Dedifferentiated amniotic fluid mesenchymal stem cell (primary cell): ENCODE measurements around the gene LTBP3.
"Not testable (repeated sequence)": the region's sequence is repeated elsewhere in the genome, so short reads cannot be mapped to it uniquely, and the experiment has no call there.

Experiments used
- DNase-seq: peaks from one replicate; pipeline ENCODE4 v3.0.0-alpha.2; 2016; ENCODE audit errors: extremely low spot score

The LTBP3 gene

GRCh38 chr11:65571940-65572339 lies 13.8 kb upstream of the LTBP3 start:
- DNase-seq, result no peak

DNA sequence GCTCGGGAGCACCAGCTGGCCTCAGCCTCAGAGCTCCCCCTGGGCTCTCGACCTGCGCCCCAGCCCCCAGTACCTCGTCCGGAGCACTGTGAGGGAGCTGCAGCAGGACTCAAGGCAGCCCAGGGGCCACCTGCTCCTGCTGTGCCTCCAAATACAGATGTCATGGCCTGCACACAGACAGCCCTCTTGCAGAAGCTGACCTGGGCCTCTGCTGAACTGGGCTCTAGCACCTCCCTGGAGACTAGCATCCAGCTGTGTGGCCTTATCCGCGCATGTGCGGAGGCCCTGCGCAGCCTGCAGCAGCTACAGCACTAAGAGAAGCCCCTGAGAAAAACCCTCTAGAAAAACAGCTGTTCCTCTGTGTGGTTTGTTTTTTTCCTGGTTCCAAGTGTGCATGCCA lies 13.3 kb upstream of the LTBP3 start:
- DNase-seq, result no peak

DNA sequence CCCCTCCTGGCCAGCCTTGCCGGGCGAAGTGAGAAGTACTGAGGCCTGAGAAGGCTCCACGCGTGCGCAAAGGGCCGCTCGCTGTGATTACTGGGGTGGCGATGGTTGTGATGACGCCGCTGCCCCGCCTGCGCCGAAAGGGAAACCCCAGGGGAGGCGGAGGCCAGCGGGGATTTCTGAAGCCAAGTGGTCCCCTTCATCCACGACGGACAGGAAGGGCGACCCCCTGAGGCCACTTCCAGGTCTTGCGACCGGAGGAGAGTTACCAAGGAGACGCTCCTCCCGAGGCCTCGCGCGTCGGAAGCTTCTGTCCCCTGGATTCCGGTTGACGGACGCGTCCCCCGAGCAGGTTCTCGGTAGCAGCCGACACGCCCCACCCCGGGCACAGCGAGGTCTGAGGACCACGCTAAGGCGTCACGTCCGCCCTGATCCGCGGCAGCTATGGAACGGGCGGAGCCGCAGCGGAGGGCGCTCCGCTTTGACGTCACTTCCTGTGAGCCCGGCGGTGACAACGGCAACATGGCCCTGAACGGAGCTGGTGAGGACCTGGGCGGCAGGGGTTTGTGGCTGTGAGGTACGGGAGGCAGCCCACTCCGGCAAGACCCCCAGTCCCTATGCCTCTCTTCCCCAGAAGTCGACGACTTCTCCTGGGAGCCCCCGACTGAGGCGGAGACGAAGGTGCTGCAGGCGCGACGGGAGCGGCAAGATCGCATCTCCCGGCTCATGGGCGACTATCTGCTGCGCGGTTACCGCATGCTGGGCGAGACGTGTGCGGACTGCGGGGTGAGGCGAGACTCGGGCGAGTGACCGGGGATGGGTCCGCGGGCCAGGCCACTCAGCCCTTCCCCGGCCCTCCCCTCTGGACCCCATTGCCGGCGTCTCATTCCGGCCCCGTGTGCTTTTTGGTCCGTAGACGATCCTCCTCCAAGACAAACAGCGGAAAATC lies 12.1 kb upstream of the LTBP3 start, which contains the start of gene ZNRD2:
Gene ZNRD2, plus strand, starts transcription at position 505 of the 946 bp plus-strand sequence. Its CDS starts 15 bp downstream, at position 520.
- peak; percentile 97 for DNase-seq

DNA sequence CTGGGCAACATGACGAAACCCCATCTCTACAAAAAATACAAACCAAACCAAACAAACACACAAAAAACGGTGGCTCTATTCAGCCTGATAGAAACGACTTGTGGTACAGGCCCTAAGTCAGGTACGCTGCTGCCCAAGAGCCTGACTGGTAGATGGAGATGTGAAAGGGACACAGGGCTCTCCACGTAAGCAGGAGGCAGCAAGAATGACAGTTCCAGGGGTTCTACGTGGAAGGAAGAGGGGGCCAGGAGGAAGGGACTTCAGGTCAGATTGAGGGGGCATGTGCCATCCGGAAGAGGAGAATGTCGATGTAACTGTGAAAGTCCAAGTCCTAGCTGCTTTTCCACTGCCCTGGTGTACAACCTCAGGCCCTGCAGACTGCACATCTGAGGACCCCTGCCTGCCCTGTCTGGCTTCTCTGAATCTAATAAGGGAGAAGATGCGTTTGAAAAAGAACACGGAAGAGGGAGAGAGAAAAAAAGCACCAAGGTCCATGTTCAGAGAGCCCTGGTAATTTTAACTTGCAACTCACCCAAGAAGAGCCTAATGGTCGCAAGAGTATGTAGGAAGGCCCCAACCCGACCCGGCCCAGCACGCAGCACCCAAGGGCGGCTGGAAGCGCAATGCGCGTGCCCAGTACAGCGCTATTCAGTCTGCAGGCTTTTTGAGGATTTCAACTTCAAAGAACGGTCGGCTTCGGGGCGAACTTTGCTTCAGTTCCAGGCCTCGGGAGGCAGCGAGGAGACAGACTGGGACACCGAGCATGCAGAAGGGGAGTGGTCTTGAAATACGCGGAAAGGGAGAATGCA lies 11.2 kb upstream of the LTBP3 start:
- DNase-seq, result peak; percentile 39

DNA sequence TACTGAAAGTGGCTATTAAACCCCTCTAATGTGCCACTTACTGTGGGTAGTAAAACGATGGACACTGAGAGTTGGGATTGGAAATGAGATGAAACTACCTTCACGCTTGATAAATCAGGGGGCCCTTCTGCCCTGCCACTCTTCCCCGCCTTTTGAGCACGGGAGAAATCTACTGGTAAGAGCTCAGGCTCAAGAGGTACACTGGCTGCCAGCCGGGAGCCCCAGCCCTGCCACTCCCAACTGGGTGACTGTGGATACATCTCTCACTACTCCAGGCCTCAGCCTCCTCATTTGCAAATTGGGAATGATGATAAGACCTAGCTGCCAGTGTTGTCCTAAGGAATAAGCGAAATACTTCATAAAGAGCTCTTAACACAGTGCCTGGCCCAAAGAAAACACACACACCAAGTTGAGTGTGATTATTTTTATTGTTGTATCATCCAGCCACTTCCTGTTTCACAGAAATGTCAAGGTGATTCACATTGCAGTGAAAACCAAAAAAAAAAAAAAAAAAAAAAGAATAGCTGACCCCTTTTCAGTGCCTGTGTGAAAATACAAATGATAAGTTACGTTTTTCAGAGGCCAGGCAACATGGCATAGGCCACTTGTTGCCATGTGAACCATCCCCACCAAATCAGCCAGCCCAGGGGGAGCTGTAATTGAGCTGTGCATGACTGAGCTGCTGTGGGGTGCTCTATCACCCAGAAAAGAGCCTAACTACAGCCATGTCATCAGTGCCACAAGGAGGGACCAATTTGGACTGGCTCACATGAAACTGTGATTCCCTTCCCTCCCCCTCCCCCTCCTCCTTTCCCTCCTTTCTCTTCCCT lies 7.7 kb upstream of the LTBP3 start:
- DNase-seq, result no peak

DNA sequence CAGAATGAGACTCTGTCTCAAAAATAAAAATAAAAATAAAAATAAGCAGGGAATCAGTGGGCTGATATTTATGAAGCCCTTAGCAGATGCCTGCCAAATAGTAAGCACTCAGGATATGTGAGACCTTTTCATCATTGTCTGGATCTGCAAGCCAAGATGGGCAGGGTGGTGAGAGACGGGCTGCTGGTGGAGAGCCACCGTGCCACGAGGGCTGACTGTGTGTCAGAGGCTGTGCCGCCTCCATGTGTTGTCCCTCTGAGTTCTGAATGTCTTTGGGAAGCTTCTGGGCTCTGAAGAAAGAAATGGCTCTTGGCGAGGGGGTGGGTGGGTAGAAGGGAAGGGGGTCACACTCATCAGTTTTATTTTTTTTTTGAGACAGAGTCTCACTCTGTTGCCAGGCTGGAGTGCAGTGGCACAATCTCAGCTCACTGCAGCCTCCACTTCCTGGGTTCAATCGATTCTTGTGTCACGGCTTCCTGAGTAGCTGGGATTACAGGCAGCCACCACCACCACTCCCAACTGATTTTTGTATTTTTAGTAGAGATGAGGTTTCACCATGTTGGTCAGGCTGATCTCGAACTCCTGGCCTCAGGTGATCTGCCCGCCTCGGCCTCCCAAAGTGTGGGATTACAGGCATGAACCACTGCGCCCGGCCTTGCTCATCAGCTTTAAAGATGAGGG lies 6.9 kb upstream of the LTBP3 start:
- not testable (repeated sequence) for DNase-seq

DNA sequence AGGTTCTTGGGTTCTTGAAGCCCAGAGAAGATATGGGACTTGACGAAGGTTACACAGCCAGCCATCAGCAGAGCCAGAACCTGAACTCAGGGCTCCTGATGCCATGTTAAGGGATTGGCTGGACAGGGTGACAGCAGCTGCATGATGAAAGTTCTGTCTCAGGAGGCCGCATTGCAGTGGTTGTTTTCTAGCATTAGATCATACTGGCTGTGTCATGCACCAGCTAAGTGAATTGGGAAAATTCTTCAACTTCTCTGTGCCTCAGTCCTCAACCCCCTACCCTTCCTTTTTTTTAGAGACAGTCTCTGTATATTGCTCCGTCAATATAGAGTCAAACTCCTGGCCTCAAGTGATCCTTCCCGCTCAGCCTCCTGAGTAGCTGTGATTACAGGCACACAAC lies 5.4 kb upstream of the LTBP3 start:
- DNase-seq, result no peak

DNA sequence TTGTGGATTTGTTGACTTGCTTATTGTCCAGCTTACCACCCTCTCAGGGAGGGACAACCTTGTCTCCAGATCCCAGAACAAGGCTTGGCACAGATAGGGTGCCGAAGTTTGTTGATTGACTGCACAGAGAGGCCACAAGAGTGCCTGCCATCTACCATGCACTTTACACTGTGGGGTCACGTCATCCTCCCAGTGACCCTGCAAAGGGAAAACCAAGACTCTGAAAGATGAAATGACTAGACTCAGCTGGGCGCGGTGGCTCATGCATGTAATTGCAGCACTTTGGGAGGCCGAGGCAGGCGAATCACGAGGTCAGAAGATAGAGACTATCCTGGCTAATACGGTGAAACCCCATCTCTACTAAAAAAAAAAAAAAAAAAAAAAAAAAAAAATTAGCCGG lies 4.6 kb upstream of the LTBP3 start:
- DNase-seq, result no peak

DNA sequence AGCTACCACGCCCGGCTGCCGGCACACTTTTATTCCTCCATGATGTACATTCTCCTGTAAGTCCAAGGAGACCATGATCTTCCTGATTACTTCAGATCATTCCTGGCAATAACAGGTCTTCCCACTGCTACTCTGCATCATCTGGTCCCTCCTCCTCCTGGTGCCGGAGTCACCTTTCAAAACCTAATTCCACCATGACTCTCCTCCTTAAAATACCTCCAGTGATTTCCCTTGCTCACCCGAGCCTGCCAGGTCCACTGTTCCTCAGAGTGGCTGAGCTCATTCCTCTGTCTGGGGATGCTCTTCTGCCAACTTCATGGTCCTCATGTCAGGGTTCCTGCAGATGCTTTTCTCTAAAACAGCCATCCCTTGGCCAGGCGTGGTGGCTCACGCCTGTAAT lies 3.9 kb upstream of the LTBP3 start:
- no peak for DNase-seq

GRCh38 chr11:65560555-65561418 lies 2.6 kb upstream of the LTBP3 start:
- no peak for DNase-seq

GRCh38 chr11:65559951-65560537 lies 1.9 kb upstream of the LTBP3 start:
- no peak for DNase-seq

DNA sequence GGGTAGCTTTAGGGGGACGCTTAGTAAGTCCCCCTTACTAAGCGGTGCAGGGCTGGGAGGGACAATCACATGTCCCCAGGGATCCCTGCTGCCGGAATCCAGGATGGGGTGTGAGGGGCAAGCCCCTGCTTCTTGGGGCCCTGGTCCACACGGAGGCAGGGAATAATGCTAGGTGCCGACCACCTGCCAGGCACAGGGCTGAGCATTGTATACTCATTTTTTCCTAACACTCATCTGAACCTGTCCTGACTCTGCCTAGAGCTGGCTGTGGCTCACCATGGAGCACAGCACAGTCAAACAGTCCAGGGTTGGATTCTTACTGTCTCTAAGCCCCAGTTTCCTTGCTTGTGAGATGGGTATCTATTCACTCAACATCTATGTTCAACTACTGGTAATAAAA lies 1.4 kb upstream of the LTBP3 start:
- DNase-seq, result no peak

DNA sequence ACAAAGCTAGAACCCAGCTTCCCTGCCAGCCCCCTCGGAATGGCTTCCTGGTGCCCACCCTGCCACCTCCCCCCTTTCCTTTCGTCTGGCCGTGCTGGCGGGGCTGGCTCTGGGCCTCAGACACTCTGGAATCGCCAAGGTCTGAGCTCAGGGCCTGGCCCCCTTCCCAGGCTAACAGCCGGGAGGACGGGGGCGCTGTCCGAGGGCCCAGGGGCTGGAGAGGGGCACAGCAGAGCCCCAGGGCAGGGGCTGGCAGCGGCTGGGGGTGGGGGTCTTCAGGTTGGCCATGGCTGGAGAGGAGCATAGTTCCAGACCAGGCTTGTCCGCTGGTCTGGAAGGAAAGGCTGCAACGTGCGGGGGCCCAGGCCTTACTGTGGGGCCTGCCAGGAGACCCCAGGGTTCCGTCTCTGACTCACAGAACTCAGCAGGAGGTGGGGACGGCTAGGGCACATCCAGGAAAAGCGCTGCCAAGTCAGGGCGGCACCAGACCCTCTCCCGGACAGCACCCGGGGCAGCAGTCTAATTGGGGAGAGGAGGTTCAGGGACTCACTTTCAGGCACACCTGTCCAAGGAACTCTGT lies 861 bp upstream of the LTBP3 start:
- no peak for DNase-seq

DNA sequence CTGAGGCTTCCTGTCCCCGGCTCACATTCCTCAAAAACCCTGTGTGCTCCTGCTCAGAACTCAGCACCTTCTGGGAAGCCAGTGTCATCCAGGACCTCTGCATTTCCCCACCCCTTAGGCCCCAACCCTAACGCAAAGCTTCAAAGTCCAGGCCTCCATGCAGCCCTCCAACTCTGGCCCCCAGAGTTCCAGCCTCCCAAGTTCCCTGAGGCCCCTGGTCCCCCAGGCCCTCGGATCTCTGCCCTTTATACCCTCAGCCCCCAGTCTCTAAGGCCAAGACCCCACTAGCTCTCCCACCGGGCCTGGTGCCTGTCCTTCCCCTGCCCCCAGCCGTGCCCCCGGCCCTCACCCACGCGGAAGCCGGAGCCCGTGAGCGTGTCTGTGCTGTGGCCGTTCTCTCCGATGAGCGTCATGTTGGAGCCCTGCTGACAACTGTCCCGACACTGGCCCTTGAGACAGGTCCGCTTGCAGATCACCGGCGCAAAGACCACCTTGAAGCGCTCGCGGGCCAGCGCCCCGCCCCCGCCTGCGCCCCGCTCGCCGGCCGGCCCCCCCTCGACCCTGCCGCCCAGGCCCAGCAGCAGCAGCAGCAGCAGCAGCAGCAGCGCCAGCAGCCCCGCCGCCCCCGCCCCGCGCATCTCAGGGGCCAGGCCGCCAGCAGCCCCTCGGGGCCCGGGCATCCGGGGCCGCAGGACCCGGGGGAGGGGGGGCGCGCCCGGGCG lies 718 bp downstream of the LTBP3 start:
- DNase-seq, result no peak

- no peak for DNase-seq
These were observed 1.5 kb downstream of the LTBP3 start for GRCh38 chr11:65556470-65557279.

GRCh38 chr11:65555693-65556231 lies 2.4 kb downstream of the LTBP3 start:
- DNase-seq, result peak; percentile 50

- no peak for DNase-seq
These were observed 3.2 kb downstream of the LTBP3 start for GRCh38 chr11:65554842-65555430.
